ENCODE measurements around the gene PIGA. TPM values are rescaled to one million over a fixed set of nuclear protein-coding genes. Genes with fewer than 3 reads are reported as not detected.

Gene PIGA
- total and polyA plus RNA-seq, 10 of the 15 experiments (the other 5 are each of a cell fraction or from before 2014, with no cell fraction given), result 4.9 to 24.1 (median 11.0) TPM

- no peak for TF ChIP-seq REST (IDR thresholded peaks at IDR 0.05; ENCODE audit: low read depth, low read length)
- TF ChIP-seq NR2C2 (IDR thresholded peaks at IDR 0.05; ENCODE audit: borderline replicate concordance, control insufficient read depth, insufficient read length, low read depth), result no peak
Observed at GRCh38 chrX:15315509-15315908, 19.8 kb downstream of the PIGA start, which contains the start of gene ASB11 (continued).

- H3K4me1 ChIP-seq (ENCODE audit: control insufficient read depth, insufficient read depth, low read length), result no peaks in the 10 kb centered on the region
- ChIA-PET POLR2A (no interaction called here), SMC1A (ENCODE audit: uncharacterized antibody, unreplicated experiment) (no interaction called here), RAD21 (ENCODE audit: unreplicated experiment) (no interaction called here), CTCF (interaction anchor here (1.2 kb wide), 1 partner anchor 33 kb away, joined by 3 read pairs; no protein-coding TSS in a partner anchor)
- no peaks in the 10 kb centered on the region for H3K36me3 ChIP-seq (ENCODE audit: control insufficient read depth in 2 of 2, insufficient read depth in 2 of 2, low read length in 1 of 2)
- TF ChIP-seq SREBF2 (IDR thresholded peaks at IDR 0.05; ENCODE audit: low read length) (no peak), PRDM15 (CRISPR knock-in tag; IDR thresholded peaks at IDR 0.05) (no peak), NBN (IDR thresholded peaks at IDR 0.05) (no peak), ATF7 (IDR thresholded peaks at IDR 0.05; ENCODE audit: low read depth) (no peak), SP1 (IDR thresholded peaks at IDR 0.05; ENCODE audit: low read depth, low read length) (no peak), ELK1 (IDR thresholded peaks at IDR 0.05; ENCODE audit: low read depth, low read length) (no peak), IKZF1 (conservative IDR thresholded peaks at IDR 0.05) (no peak), HDAC2 (IDR thresholded peaks at IDR 0.05) (no peak), MYB (IDR thresholded peaks at IDR 0.05; ENCODE audit: borderline replicate concordance, low read depth, low read length) (no peak), BMI1 (IDR thresholded peaks at IDR 0.05; ENCODE audit: borderline replicate concordance) (no peak), CHD1 (IDR thresholded peaks at IDR 0.05; ENCODE audit: low read depth, low read length) (no peak), EZH2 (IDR thresholded peaks at IDR 0.05; ENCODE audit: borderline replicate concordance, control insufficient read depth, low read depth, low read length) (no peak), GABPA (IDR thresholded peaks at IDR 0.05; ENCODE audit: low read depth) (no peak), RAD21 (IDR thresholded peaks at IDR 0.05; ENCODE audit: insufficient read depth, low read depth, low read length) (no peak), POLR2AphosphoS5 (IDR thresholded peaks at IDR 0.05; ENCODE audit: low read length) (no peak)
- no peak overlapping the region for H2AFZ ChIP-seq (ENCODE audit: control insufficient read depth, low read depth, low read length)
- BruUV-seq (replicated peaks), result no TSS peak
- no peaks in the 10 kb centered on the region for H3K27me3 ChIP-seq (replicated peaks in 1 of 2; ENCODE audit: control insufficient read depth in 2 of 2, insufficient read depth in 2 of 2, low read length in 1 of 2)
- 0% methylated on average over 2 of the region's 2 CpGs for WGBS (ENCODE audit: insufficient coverage, insufficient replicate concordance, low lambda C conversion rate, missing lambda C conversion rate)
- H3K4me3 ChIP-seq, result no peak overlapping the region
- intact Hi-C loops (cut with micrococcal nuclease; ENCODE audit: unreplicated experiment), result no loop called here
- ATAC-seq, result no peak
- no peaks in the 10 kb centered on the region for H3K79me2 ChIP-seq (ENCODE audit: control insufficient read depth, insufficient read depth, low read length)
- no peak for DNase-seq (ENCODE audit: low read depth, low spot score)
- no peak overlapping the region for H3K9ac ChIP-seq (ENCODE audit: control insufficient read depth, insufficient read depth, low read length)
- no peaks in the 10 kb centered on the region for H3K9me3 ChIP-seq (replicated peaks; ENCODE audit: control insufficient read depth, insufficient read depth, low read length)
- no peak for FAIRE-seq
- H4K20me1 ChIP-seq (ENCODE audit: control insufficient read depth, insufficient read depth), result no peaks in the 10 kb centered on the region
- in situ Hi-C loops (cut with MboI), result no loop called here
- no peak overlapping the region for H3K27ac ChIP-seq (ENCODE audit: control insufficient read depth, insufficient read depth)
- H3K4me2 ChIP-seq (ENCODE audit: control insufficient read depth, insufficient read depth), result no peak overlapping the region
Observed at GRCh38 chrX:15314472-15314871, 20.9 kb downstream of the PIGA start.

Measured in GM12878 (cell line).